Epithelial cell of proximal tubule (primary cell): ENCODE measurements around the gene ICAM3. TPM values are rescaled to one million over a fixed set of nuclear protein-coding genes. Genes with fewer than 3 reads are reported as not detected.

Experiments used
- DNase-seq: peaks from one replicate; pipeline ENCODE4 v3.0.0-alpha.2; 2011; ENCODE audit warnings: low read depth
- H3K4me3 ChIP-seq: 2 replicates; pipeline ENCODE4 v1.5.1; 2011; ENCODE audit warnings: low read depth, mild to moderate bottlenecking, low read length
- total RNA-seq: library from RNA; depleted of rRNA; stranded (reverse); fragments of >200 nt; gene quantifications from 2 replicates; pipeline ENCODE4 v1.2.3, GENCODE V29; 2015
- TF ChIP-seq, protein P1 (sequence below): conservative IDR thresholded peaks from 2 replicates; pipeline ENCODE4 v1.5.1; 2012; ENCODE audit warnings: low read depth, mild to moderate bottlenecking, low read length

Gene ICAM3
- total RNA-seq, 1 donor from 2014 or later: 3.4 TPM

GRCh38 chr19:10299545-10300458, 39.6 kb downstream of the ICAM3 start:
- DNase-seq: no peak
- no peak overlapping the region for H3K4me3 ChIP-seq
- TF ChIP-seq, protein P1, sequence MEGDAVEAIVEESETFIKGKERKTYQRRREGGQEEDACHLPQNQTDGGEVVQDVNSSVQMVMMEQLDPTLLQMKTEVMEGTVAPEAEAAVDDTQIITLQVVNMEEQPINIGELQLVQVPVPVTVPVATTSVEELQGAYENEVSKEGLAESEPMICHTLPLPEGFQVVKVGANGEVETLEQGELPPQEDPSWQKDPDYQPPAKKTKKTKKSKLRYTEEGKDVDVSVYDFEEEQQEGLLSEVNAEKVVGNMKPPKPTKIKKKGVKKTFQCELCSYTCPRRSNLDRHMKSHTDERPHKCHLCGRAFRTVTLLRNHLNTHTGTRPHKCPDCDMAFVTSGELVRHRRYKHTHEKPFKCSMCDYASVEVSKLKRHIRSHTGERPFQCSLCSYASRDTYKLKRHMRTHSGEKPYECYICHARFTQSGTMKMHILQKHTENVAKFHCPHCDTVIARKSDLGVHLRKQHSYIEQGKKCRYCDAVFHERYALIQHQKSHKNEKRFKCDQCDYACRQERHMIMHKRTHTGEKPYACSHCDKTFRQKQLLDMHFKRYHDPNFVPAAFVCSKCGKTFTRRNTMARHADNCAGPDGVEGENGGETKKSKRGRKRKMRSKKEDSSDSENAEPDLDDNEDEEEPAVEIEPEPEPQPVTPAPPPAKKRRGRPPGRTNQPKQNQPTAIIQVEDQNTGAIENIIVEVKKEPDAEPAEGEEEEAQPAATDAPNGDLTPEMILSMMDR: no peak

- DNase-seq: no peak
- peak overlapping the region; percentile 24 for H3K4me3 ChIP-seq
- TF ChIP-seq, protein P1: no peak
Measured at GRCh38 chr19:10295847-10296591, 43.4 kb downstream of the ICAM3 start.

- TF ChIP-seq, protein P1: peak; percentile 29
- peak overlapping the region; percentile 24 for H3K4me3 ChIP-seq
- DNase-seq: no peak
Measured at GRCh38 chr19:10295305-10295846, 44.0 kb downstream of the ICAM3 start.

DNA sequence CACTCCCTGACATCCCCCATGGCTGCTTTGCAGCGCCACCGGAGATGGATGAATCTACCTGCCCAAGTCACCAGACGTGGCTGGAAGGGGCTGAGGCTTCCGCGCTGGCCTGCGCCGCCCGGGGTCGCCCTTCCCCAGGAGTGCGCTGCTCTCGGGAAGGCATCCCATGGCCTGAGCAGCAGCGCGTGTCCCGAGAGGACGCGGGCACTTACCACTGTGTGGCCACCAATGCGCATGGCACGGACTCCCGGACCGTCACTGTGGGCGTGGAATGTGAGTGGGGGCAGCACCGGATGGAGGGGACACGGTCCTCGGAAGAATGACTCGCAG, 45.1 kb downstream of the ICAM3 start:
- TF ChIP-seq, protein P1: peak; percentile 14
- DNase-seq: no peak
- no peak overlapping the region for H3K4me3 ChIP-seq

DNA sequence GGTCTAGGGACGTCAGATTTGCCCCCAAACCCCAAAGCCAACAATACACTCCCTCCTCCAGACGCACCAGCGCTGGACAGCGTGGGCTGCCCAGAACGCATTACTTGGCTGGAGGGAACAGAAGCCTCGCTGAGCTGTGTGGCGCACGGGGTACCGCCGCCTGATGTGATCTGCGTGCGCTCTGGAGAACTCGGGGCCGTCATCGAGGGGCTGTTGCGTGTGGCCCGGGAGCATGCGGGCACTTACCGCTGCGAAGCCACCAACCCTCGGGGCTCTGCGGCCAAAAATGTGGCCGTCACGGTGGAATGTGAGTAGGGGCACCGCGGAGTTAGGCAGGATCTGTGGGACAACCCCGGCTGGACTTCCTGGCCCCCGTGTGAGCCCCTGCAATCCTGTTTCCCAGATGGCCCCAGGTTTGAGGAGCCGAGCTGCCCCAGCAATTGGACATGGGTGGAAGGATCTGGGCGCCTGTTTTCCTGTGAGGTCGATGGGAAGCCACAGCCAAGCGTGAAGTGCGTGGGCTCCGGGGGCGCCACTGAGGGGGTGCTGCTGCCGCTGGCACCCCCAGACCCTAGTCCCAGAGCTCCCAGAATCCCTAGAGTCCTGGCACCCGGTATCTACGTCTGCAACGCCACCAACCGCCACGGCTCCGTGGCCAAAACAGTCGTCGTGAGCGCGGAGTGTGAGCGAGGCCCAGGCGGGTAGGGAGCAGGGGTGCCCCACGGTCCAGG, 45.6 kb downstream of the ICAM3 start:
- TF ChIP-seq, protein P1: no peak
- DNase-seq: no peak
- no peak overlapping the region for H3K4me3 ChIP-seq

GRCh38 chr19:10292789-10293636, 46.4 kb downstream of the ICAM3 start:
- TF ChIP-seq, protein P1: no peak
- no peak for DNase-seq
- peak overlapping the region; percentile 43 for H3K4me3 ChIP-seq
